GM19035 (cell line): ENCODE results near the gene NLRC5.
A peak's percentile ranks its signal among the peaks of the same experiment; 100 is the strongest.
"Not testable (repeated sequence)": the region's sequence is repeated elsewhere in the genome, so short reads cannot be mapped to it uniquely, and the experiment has no call there.

Source experiments
- ATAC-seq: cut with Tn5 transposase; IDR thresholded peaks from one replicate; pipeline ENCODE4 v1.9.1; 2021; ENCODE audit not compliant: unreplicated experiment

NLRC5 gene

DNA sequence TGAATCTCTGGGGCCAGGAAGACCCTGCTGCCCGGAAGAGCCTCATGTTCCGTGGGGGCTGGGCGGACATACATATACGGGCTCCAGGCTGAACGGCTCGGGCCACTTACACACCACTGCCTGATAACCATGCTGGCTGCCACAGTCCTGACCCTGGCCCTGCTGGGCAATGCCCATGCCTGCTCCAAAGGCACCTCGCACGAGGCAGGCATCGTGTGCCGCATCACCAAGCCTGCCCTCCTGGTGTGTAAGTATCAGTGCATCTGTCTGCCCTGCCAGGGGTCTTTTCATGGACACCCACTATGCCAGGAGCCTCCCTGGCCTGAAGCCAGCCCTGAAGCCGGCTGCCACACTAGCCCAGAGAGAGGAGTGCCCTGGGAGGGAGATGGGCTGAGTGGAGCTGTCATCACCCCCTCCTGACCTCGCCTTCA lies 27.5 kb upstream of the NLRC5 start, which contains the start of gene CETP:
Gene CETP, plus strand, starts transcription at position 100 of the 431 bp plus-strand sequence. Its CDS starts 30 bp downstream, at position 130.
- ATAC-seq = no peak

DNA sequence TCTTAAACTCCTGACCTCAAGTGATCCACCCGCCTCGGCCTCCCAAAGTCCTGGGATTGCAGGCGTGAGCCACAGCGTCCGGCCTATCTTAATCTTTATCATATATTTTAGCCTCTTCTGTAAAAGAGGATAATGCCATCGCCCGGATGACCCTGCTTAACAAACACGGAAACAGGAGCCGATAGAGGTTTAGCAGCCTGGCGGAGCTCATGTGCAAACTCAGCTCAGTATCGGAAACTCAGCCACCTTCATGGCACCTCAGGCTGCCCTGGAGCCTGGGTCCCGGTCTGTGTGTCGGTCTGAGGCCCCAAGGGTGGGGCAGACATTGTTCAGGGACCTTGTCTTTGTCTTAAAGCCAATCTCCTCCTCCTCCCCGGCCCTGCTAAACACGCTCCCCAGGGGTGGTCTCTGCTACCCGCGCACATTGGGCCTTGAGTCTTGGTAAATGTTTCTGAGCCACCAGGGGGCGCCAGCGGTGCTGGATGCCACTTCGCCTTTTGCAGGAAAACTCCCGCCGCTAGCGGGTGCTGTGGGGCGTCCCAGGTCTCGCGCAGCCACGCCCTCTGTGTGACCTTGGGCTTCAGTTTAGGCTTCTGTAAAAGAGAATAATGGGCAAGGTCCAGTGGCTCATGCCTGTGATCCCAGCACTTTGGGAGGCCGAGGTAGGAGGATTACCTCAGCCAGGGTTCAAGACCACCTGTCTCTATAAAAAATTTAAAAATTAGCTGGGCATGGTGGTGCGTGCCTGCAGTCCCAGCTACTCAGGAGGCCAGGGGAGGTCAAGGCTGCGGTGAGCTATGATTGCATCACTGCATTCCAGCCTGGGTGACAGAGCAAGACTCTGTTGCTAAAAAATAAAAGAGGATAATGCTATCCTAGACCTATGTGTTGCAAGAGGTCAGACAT lies 24.9 kb upstream of the NLRC5 start:
- ATAC-seq = no peak

DNA sequence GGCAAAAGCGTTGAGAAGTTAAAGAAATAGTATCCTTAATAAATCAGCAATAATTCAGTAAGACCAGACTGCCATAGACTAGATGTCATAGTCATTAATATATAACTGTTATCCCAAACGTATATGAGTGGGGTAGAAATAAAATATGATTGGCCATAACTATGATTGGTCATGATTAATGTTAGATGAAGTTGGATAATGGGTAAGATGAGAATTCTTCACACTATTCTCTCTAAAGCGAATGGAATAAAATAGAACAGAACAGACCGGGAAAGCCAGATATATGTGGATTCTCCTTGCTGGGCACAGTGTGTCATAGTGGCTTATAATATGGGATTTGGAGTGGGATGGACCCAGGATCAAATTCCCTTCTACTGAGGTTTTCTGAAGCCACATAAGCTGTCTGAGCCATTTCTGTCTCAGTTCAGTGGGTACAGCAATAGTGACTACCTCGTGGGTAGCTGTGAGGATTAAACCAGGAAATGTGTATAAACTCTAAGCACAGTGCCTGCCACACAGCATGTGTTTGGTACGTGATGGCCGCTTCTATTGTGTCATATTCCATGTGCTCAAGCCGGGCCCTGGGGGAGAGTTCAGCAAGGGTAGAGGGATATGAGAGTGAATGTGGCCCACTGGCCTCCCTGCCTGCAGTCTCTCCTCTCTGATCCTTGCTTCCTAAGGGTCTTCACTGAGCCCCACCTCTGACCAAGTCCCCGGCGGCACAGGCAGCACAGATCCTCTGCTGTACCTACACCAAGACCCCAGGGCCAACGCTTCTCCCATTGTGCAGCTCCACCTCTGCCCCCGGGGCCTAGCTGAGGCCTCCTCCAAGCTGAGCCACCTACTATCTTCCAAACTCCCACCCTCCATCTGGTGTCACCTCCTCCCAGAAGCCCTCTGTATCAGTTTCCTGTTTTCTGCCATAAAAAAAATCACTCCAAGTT lies 23.9 kb upstream of the NLRC5 start:
- ATAC-seq = no peak

DNA sequence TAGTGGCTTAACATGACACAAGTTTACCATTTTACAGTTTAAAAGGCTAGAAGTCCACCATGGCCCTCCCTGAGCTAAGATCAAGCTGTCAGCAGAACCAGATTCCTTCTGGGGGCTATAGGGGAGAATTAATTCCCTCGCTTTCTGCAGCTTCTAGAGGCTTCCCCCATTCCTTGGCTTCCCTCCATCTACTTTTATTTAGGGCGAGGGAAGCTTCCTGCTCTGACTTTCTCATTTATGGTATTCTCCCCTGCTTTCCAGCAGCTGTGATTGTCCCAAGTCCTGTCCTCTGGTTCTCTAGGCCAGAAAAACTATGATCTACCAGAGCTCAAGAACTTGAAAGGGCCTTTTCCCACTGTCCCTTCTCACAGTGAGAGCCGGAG lies 23.3 kb upstream of the NLRC5 start:
- ATAC-seq = no peak

GRCh38 chr16:56967733-56968132 lies 21.6 kb upstream of the NLRC5 start:
- ATAC-seq = no peak

DNA sequence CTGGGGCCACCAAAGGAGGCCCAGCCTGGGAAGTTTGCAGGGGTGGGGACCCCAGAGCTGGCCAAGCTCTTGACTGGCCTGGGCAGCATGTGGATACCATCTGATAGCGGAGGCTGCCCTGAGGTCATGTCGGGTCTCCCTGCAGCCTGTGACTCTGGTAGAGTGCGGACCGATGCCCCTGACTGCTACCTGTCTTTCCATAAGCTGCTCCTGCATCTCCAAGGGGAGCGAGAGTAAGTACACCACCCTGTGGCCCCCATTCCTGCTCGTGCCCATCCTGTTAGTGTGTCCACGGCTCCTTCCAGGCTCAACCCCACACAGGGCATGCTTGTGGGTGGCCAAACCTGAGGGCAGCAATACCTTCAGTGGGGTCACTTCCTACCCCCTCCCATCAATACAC lies 19.6 kb upstream of the NLRC5 start:
- ATAC-seq = no peak

DNA sequence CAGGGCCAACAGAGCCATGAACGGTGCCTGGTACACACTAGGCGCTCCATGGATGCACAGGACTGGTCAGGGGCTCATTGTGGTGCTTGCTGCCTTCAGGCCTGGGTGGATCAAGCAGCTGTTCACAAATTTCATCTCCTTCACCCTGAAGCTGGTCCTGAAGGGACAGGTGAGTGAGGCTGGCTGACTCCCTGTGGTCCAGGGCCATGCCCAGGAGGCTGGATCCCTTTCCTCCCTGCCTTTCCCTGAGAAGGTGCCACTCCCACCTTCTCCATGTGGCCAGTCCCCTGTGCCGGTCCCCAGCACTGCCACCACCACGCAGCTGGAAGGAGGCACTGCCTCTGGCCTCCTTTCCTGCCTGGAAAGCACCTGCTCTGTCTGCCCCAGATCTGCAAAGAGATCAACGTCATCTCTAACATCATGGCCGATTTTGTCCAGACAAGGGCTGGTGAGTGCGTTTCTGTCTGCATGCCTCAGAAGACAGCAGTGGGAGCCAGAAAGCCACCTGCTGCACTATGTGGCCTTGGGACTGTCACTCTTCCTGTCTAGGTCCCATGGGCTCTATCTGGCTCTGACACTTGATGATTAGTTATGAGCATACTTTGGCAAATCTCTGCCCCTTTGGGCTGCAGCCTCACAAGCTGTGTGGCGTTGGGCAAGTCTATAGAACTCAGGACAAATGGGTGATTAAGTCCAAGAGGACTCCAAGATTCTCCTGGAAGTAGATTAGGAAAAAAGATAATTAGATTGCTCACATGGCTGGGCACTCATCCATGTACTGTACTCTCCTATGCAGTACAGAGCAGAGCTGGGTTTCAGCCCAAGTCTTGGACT lies 18.2 kb upstream of the NLRC5 start:
- peak; percentile 58 for ATAC-seq

- ATAC-seq = no peak
Measured at GRCh38 chr16:56971768-56972043, 17.7 kb upstream of the NLRC5 start.

- no peak for ATAC-seq
Measured at GRCh38 chr16:56972403-56973293, 16.7 kb upstream of the NLRC5 start.

- no peak for ATAC-seq
Measured at GRCh38 chr16:56973294-56973689, 16.1 kb upstream of the NLRC5 start.

DNA sequence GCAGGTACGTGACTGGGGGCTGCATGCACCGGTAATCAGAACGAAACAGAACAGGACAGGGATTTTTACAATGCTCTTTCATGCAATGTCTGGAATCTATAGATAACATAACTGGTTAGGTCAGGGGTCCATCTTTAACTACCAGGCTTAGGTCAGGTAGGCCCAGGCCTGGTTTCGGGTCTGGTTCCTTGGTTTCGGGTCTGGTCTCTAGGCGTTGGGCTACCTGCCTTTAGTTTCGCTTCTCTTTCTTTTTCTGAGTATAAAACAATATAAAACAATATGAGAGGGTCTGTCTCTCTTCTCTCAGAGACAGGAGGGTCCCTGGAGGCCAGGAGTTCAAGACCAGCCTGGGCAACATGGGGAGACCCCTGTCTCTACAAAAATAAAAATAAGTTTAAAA lies 15.5 kb upstream of the NLRC5 start:
- not testable (repeated sequence) for ATAC-seq

- no peak for ATAC-seq
Measured at GRCh38 chr16:56974549-56975300, 14.6 kb upstream of the NLRC5 start.

- no peak for ATAC-seq
Measured at GRCh38 chr16:56975714-56976113, 13.6 kb upstream of the NLRC5 start.

- ATAC-seq = no peak
Measured at GRCh38 chr16:56977216-56977615, 12.1 kb upstream of the NLRC5 start.

GRCh38 chr16:56977823-56978430 lies 11.4 kb upstream of the NLRC5 start:
- no peak for ATAC-seq

DNA sequence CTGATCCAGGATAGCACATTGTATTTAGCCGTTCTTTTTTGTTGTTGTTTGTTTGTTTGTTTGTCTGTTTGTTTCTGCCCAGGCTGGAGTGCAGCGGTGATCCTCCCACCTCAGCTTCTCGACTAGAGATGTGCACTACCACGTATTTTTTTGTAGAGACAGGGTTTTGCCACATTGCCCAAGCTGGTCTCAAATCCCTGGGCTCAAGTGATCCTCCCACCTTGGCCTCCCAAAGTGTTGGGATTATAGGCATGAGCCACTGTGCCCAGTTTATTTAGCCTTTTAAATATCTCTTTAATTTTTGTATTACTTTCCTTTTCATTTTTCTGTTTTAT lies 9.2 kb upstream of the NLRC5 start:
- ATAC-seq = no peak

- ATAC-seq = no peak
Measured at GRCh38 chr16:56980792-56981724, 8.3 kb upstream of the NLRC5 start.

- ATAC-seq = no peak
Measured at GRCh38 chr16:56981729-56982271, 7.6 kb upstream of the NLRC5 start.
